ENCODE measurements around the gene XPO6.

DNA sequence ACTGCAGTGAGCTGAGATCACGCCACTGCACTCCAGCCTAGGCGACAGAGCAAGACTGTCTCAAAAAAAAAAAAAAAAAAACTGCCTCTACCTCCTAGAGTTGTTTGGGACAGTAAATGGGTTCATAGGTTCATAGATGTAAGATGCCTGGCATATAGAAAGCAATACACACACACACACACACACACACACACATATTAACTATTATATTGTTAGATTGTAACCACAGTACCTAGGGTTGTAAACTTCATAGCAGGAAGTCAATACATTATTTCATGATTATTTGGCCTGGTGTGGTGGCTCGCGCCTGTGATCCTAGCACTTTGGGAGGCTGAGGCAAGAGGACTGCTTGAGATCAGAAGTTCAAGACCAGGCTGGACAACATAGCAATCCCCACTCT lies 5.8 kb downstream of the XPO6 start:
- no peak for TF ChIP-seq POLR2A (IDR thresholded peaks at IDR 0.05)
- TF ChIP-seq, protein P1, sequence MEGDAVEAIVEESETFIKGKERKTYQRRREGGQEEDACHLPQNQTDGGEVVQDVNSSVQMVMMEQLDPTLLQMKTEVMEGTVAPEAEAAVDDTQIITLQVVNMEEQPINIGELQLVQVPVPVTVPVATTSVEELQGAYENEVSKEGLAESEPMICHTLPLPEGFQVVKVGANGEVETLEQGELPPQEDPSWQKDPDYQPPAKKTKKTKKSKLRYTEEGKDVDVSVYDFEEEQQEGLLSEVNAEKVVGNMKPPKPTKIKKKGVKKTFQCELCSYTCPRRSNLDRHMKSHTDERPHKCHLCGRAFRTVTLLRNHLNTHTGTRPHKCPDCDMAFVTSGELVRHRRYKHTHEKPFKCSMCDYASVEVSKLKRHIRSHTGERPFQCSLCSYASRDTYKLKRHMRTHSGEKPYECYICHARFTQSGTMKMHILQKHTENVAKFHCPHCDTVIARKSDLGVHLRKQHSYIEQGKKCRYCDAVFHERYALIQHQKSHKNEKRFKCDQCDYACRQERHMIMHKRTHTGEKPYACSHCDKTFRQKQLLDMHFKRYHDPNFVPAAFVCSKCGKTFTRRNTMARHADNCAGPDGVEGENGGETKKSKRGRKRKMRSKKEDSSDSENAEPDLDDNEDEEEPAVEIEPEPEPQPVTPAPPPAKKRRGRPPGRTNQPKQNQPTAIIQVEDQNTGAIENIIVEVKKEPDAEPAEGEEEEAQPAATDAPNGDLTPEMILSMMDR (IDR thresholded peaks at IDR 0.05): no peak
